Measurements from ENCODE around the gene GRIK2.

GRCh38 chr6:101541894-101542293 is 148.4 kb downstream of the GRIK2 start:
- TF ChIP-seq, protein P1, sequence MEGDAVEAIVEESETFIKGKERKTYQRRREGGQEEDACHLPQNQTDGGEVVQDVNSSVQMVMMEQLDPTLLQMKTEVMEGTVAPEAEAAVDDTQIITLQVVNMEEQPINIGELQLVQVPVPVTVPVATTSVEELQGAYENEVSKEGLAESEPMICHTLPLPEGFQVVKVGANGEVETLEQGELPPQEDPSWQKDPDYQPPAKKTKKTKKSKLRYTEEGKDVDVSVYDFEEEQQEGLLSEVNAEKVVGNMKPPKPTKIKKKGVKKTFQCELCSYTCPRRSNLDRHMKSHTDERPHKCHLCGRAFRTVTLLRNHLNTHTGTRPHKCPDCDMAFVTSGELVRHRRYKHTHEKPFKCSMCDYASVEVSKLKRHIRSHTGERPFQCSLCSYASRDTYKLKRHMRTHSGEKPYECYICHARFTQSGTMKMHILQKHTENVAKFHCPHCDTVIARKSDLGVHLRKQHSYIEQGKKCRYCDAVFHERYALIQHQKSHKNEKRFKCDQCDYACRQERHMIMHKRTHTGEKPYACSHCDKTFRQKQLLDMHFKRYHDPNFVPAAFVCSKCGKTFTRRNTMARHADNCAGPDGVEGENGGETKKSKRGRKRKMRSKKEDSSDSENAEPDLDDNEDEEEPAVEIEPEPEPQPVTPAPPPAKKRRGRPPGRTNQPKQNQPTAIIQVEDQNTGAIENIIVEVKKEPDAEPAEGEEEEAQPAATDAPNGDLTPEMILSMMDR (IDR thresholded peaks at IDR 0.05) = no peak
- no peak for TF ChIP-seq POLR2A (IDR thresholded peaks at IDR 0.05)

All from Peyer's patch (tissue), 4 donors.